Endothelial cell of umbilical vein (primary cell): ENCODE data around the gene ADAMTS17. TPM values are rescaled to one million over a fixed set of nuclear protein-coding genes. Genes with fewer than 3 reads are reported as not detected.

Source experiments
- BruUV-seq: library from RNA; stranded (reverse); fragments of 400-500 nt; replicated peaks from 2 replicates; lab custom pipeline; 2021; lab: Mats Ljungman, UMichigan
- CTCF ChIA-PET: fragments of 300-600, 350-600 bp; sonication (Branson Sonifier 250); formaldehyde crosslinking; loops from one replicate; lab custom pipeline; 2021; ENCODE audit warnings: antibody characterized with exemption, inconsistent platforms; lab: Charles Lee
- POLR2A ChIA-PET: fragments of 300-600, 350-600 bp; sonication (Branson Sonifier 250); formaldehyde crosslinking; loops from one replicate; lab custom pipeline; 2021; ENCODE audit warnings: antibody characterized with exemption, inconsistent platforms; lab: Charles Lee
- DNase-seq: peaks from one replicate; pipeline ENCODE4 v3.0.0-alpha.2; 2011; ENCODE audit warnings: low read depth, low spot score
- FAIRE-seq: peaks from 2 replicates; lab custom pipeline; 2011; peaks lifted over from hg19 to GRCh38; lab: Jason Lieb, UNC
- H2AFZ ChIP-seq: 2 replicates; pipeline ENCODE4 v1.6.0; 2012; ENCODE audit warnings: low read depth, low read length, control low read depth, inconsistent platforms
- H3K27ac ChIP-seq: 2 replicates; pipeline ENCODE4 v1.5.1; 2011; ENCODE audit warnings: low read depth, mild to moderate bottlenecking, control low read depth, low read length, moderate library complexity; ENCODE audit not compliant: insufficient read depth
- H3K27me3 ChIP-seq, 2 experiments: 2 replicates each; pipeline versions ENCODE4 v1.6.0 to v1.6.1; 2011; ENCODE audit warnings: low read length in 2 of 2, mixed read lengths in 1 of 2; ENCODE audit not compliant: control insufficient read depth in 2 of 2, insufficient read depth in 2 of 2
- H3K36me3 ChIP-seq, 2 experiments: 2 replicates in 1 of 2; 3 replicates in 1 of 2; pipeline ENCODE4 v1.5.1; 2011; ENCODE audit warnings: low read length in 2 of 2, mild to moderate bottlenecking in 1 of 2, moderate library complexity in 1 of 2; ENCODE audit not compliant: control insufficient read depth in 2 of 2, insufficient read depth in 2 of 2; ENCODE audit errors: extremely low read depth in 1 of 2
- H3K4me1 ChIP-seq: 3 replicates; pipeline ENCODE4 v1.5.1; 2011; ENCODE audit warnings: mild to moderate bottlenecking, low read length; ENCODE audit not compliant: control insufficient read depth, insufficient read depth; ENCODE audit errors: extremely low read depth
- H3K4me2 ChIP-seq: 2 replicates; pipeline ENCODE4 v1.6.1; 2011; ENCODE audit warnings: low read length, control low read depth, mixed read lengths; ENCODE audit not compliant: insufficient read depth
- H3K4me3 ChIP-seq, 3 experiments: fragments of 200-600 bp in 1 of 3; sonication (generic), shearing (Covaris generic) in 1 of 3; replicated peaks in 1 of 3; 2 replicates each; pipeline ENCODE4 v1.5.1; 2011 to 2016; ENCODE audit warnings: control low read depth in 3 of 3, low read length in 3 of 3, mild to moderate bottlenecking in 2 of 3, inconsistent platforms in 1 of 3, low read depth in 1 of 3, moderate library complexity in 1 of 3; ENCODE audit not compliant: insufficient read depth in 1 of 3
- H3K79me2 ChIP-seq: 2 replicates; pipeline ENCODE4 v1.6.0; 2012; ENCODE audit warnings: low read length, inconsistent platforms; ENCODE audit not compliant: control insufficient read depth, insufficient read depth
- H3K9ac ChIP-seq: replicated peaks from 2 replicates; pipeline ENCODE3; 2011; ENCODE audit warnings: low read length, control low read depth; ENCODE audit not compliant: insufficient read depth; ENCODE audit errors: extremely low read depth
- H3K9me1 ChIP-seq: replicated peaks from 3 replicates; pipeline ENCODE4 v1.6.0; 2011; ENCODE audit warnings: mild to moderate bottlenecking, low read length; ENCODE audit not compliant: control insufficient read depth, insufficient read depth; ENCODE audit errors: extremely low read depth
- H3K9me3 ChIP-seq: replicated peaks from 2 replicates; pipeline ENCODE4 v1.5.1; 2012; ENCODE audit warnings: low read length, inconsistent platforms; ENCODE audit not compliant: control insufficient read depth, insufficient read depth
- H4K20me1 ChIP-seq: replicated peaks from 2 replicates; pipeline ENCODE3; 2011; ENCODE audit warnings: mild to moderate bottlenecking, low read length; ENCODE audit not compliant: control insufficient read depth, insufficient read depth; ENCODE audit errors: extremely low read depth
- CTCF ChIP-seq, 2 donors: IDR thresholded peaks; 1 replicate in 1 of 2; 2 replicates in 1 of 2; pipeline ENCODE4 v1.5.1; 2011; ENCODE audit warnings: low read length in 2 of 2, mild to moderate bottlenecking in 2 of 2, moderate library complexity in 2 of 2, control low read depth in 1 of 2, inconsistent platforms in 1 of 2, low read depth in 1 of 2; ENCODE audit not compliant: insufficient read depth in 1 of 2; ENCODE audit errors: extremely low read depth in 1 of 2
- EZH2 ChIP-seq: IDR thresholded peaks from 2 replicates; pipeline ENCODE4 v1.6.1; 2012; ENCODE audit warnings: borderline replicate concordance, low read depth, mild to moderate bottlenecking, moderate library complexity, low read length, inconsistent platforms; ENCODE audit not compliant: severe bottlenecking
- FOS ChIP-seq: IDR thresholded peaks from 2 replicates; pipeline ENCODE4 v1.6.1; 2011; ENCODE audit warnings: mild to moderate bottlenecking, low read length, moderate library complexity, borderline replicate concordance; ENCODE audit not compliant: insufficient read depth
- GATA2 ChIP-seq: IDR thresholded peaks from 2 replicates; pipeline ENCODE4 v1.7.0; 2011; ENCODE audit warnings: low read depth, mild to moderate bottlenecking, moderate library complexity, mixed read lengths, low read length; ENCODE audit not compliant: insufficient read length, insufficient read depth
- JUN ChIP-seq: IDR thresholded peaks from 2 replicates; pipeline ENCODE4 v1.6.1; 2011; ENCODE audit warnings: borderline replicate concordance, low read depth; ENCODE audit not compliant: insufficient read length, insufficient read depth
- MAX ChIP-seq: IDR thresholded peaks from 2 replicates; pipeline ENCODE4 v1.6.1; 2011; ENCODE audit not compliant: insufficient read depth, insufficient read length
- MYC ChIP-seq: IDR thresholded peaks from one replicate; pipeline ENCODE4 v1.6.1; 2011; ENCODE audit warnings: mild to moderate bottlenecking, low read depth, low read length
- POLR2A ChIP-seq: IDR thresholded peaks from 2 replicates; pipeline ENCODE4 v1.6.1; 2012; ENCODE audit warnings: low read depth, mild to moderate bottlenecking, control low read depth, low read length
- POLR2AphosphoS5 ChIP-seq: IDR thresholded peaks from 2 replicates; pipeline ENCODE4 v1.6.1; 2012; ENCODE audit warnings: low read depth, mild to moderate bottlenecking, control low read depth, low read length, moderate library complexity; ENCODE audit not compliant: insufficient read depth
- dilution Hi-C: fragments of 300-500 bp; cut with MboI; formaldehyde crosslinking; loops from one replicate; pipeline ENCODE4 v1.15.0; 2019; ENCODE audit warnings: low sequenced_read_pairs; ENCODE audit not compliant: extremely low pct_ligation_motif_present
- intact Hi-C: fragments of 100-400 bp; cut with micrococcal nuclease; formaldehyde crosslinking; loops from one replicate; pipeline ENCODE4 v1.10.0; 2022
- polyA plus RNA-seq, 4 experiments: library from polyadenylated mRNA; depleted of rRNA in 3 of 4; stranded (reverse) in 3 of 4; unstranded in 1 of 4; fragments of >200 nt; gene quantifications; 2 replicates each; pipeline versions ENCODE4 v1.2.1 to v1.2.3, GENCODE V29; 2011 to 2012; ENCODE audit warnings: missing spikeins in 1 of 4
- total RNA-seq: library from RNA; stranded (reverse); gene quantifications from 2 replicates; pipeline ENCODE4 v1.2.3, GENCODE V29; 2021

Gene ADAMTS17
- total and polyA plus RNA-seq, 2 donors (not counting 3 experiments of a cell fraction or from before 2014, with no cell fraction given) = 0.12 TPM; not detected in 1

GRCh38 chr15:99951511-99951910, 390.3 kb downstream of the ADAMTS17 start:
- Histone ChIP-seq H3K4me3 (no peak overlapping the region), H4K20me1 (no peaks in the 10 kb centered on the region), H3K4me1 (no peaks in the 10 kb centered on the region), H3K9me1 (no peaks in the 10 kb centered on the region), H3K79me2 (no peaks in the 10 kb centered on the region), H3K4me2 (no peak overlapping the region), H3K27ac (no peak overlapping the region), H3K9me3 (no peaks in the 10 kb centered on the region), H3K27me3 (no peaks in the 10 kb centered on the region), H3K9ac (no peak overlapping the region), H3K36me3 (no peaks in the 10 kb centered on the region), H2AFZ (no peak overlapping the region)
- CTCF ChIA-PET = no interaction called here
- no TSS peak for BruUV-seq
- intact Hi-C loops (no loop called here), dilution Hi-C loops (no loop called here)
- POLR2A ChIA-PET = no interaction called here
- DNase-seq (no peak), FAIRE-seq (no peak)
- TF ChIP-seq GATA2 (no peak), FOS (no peak), JUN (no peak), EZH2 (no peak), MAX (no peak), CTCF (IDR thresholded peaks at IDR 0.05; ENCODE audit: extremely low read depth in 1 of 2, insufficient read depth in 1 of 2, low read depth in 1 of 2, low read length in 2 of 2) (no peak), MYC (no peak), POLR2AphosphoS5 (no peak), POLR2A (no peak)
